Measurements from ENCODE around the gene SPANXC. TPM values are rescaled to one million over a fixed set of nuclear protein-coding genes. Genes with fewer than 3 reads are reported as not detected.

SPANXC gene
- polyA plus RNA-seq, 1 of the 3 experiments (the other 2 are of a cell fraction) = 0.79 TPM

- H3K9me2 ChIP-seq = no peaks in the 10 kb centered on the region
- H2AFZ ChIP-seq (ENCODE audit: low read depth) = peak overlapping the region; percentile 41; the same call in 1 of the 2 replicates
- peaks cover 7% of the 10 kb centered on the region; the same call in 1 of the 2 replicates for H3K27me3 ChIP-seq (ENCODE audit: insufficient read depth)
- TF ChIP-seq RFX5 (IDR thresholded peaks at IDR 0.05; ENCODE audit: low read length) = no peak
- TF ChIP-seq NFIC (IDR thresholded peaks at IDR 0.05; ENCODE audit: borderline replicate concordance) = no peak
- no peak for TF ChIP-seq JUND (IDR thresholded peaks at IDR 0.05)
- TF ChIP-seq ELF1 (IDR thresholded peaks at IDR 0.05) = no peak
- TF ChIP-seq RAD21 (IDR thresholded peaks at IDR 0.05; ENCODE audit: low read length) = peak; percentile 71
- TF ChIP-seq EP300 (IDR thresholded peaks at IDR 0.05; ENCODE audit: borderline replicate concordance in 1 of 2, low read depth in 1 of 2, low read length in 1 of 2) = no peak
- no peak for TF ChIP-seq USF1 (IDR thresholded peaks at IDR 0.05; ENCODE audit: borderline replicate concordance, low read depth)
- TF ChIP-seq REST (IDR thresholded peaks at IDR 0.05; ENCODE audit: low read depth, low read length) = no peak
- no peak for TF ChIP-seq TAF1 (IDR thresholded peaks at IDR 0.05; ENCODE audit: borderline replicate concordance, low read depth, low read length)
- no peak for TF ChIP-seq RXRA (IDR thresholded peaks at IDR 0.05; ENCODE audit: borderline replicate concordance, low read depth)
- no peak for TF ChIP-seq IRF3 (IDR thresholded peaks at IDR 0.05; ENCODE audit: low read depth, low read length)
- TF ChIP-seq MAX (IDR thresholded peaks at IDR 0.05; ENCODE audit: low read depth) = no peak
- peak; percentile 62 for TF ChIP-seq SMC3 (IDR thresholded peaks at IDR 0.05; ENCODE audit: low read depth, low read length)
- TF ChIP-seq POLR2AphosphoS5 (IDR thresholded peaks at IDR 0.05; ENCODE audit: low read depth, low read length) = no peak
- no peak for TF ChIP-seq MEF2A (IDR thresholded peaks at IDR 0.05; ENCODE audit: borderline replicate concordance, low read depth)
- TF ChIP-seq FOXM1 (IDR thresholded peaks at IDR 0.05; ENCODE audit: low read depth) = no peak
- no peak for TF ChIP-seq RCOR1 (IDR thresholded peaks at IDR 0.05; ENCODE audit: low read length)
- TF ChIP-seq CTCF (IDR thresholded peaks at IDR 0.05) = peak; percentile 84
- ChIA-PET CTCF (interaction anchor here (0.7 to 6.0 kb wide), 18 partner anchors 9 to 523 kb away, joined by 3 to 62 read pairs (median 4); no protein-coding TSS in a partner anchor), POLR2A (no interaction called here)
- H3F3A ChIP-seq (replicated peaks; ENCODE audit: insufficient read depth) = no peaks in the 10 kb centered on the region
- WGBS (ENCODE audit: low lambda C conversion rate) = 7% methylated on average over 3 of the region's 3 CpGs
- no peak overlapping the region for H3K9ac ChIP-seq
- no peaks in the 10 kb centered on the region for H3K36me3 ChIP-seq (replicated peaks in 1 of 2; ENCODE audit: control insufficient read depth in 1 of 2, insufficient read depth in 2 of 2, low read length in 1 of 2)
- no peaks in the 10 kb centered on the region for H3K4me1 ChIP-seq (ENCODE audit: control insufficient read depth in 1 of 2, insufficient read depth in 2 of 2, low read depth in 1 of 2, low read length in 1 of 2)
- peak; percentile 38 for DNase-seq
- H4K20me1 ChIP-seq (ENCODE audit: insufficient read depth) = no peaks in the 10 kb centered on the region
- H3K4me3 ChIP-seq (ENCODE audit: low read depth in 2 of 2, low read length in 1 of 2) = no peak overlapping the region
- no peaks in the 10 kb centered on the region for H3K9me3 ChIP-seq
- H3K27ac ChIP-seq (ENCODE audit: low read depth in 2 of 2, low read length in 1 of 2) = no peak overlapping the region
- no peaks in the 10 kb centered on the region for H3K79me2 ChIP-seq (ENCODE audit: insufficient read depth)
- no peak overlapping the region for H3K4me2 ChIP-seq
Measured at GRCh38 chrX:141278306-141278705, 36.0 kb upstream of the SPANXC start.
